ENCODE results near the gene FAM168B.

Gene FAM168B

GRCh38 chr2:131014141-131014540 lies 79.1 kb downstream of the FAM168B start:
- no peak overlapping the region for H3K4me3 ChIP-seq (ENCODE audit: low read depth, low read length, poor library complexity, severe bottlenecking)
- no peaks in the 10 kb centered on the region for H3K4me1 ChIP-seq (ENCODE audit: insufficient read depth, low read length, severe bottlenecking)
- no peaks in the 10 kb centered on the region for H3K79me2 ChIP-seq (ENCODE audit: insufficient read depth, low read length)
- H4K20me1 ChIP-seq (ENCODE audit: insufficient read depth, low read length), result no peaks in the 10 kb centered on the region
- H3K9ac ChIP-seq (ENCODE audit: low read length), result no peak overlapping the region
- TF ChIP-seq, protein P1, sequence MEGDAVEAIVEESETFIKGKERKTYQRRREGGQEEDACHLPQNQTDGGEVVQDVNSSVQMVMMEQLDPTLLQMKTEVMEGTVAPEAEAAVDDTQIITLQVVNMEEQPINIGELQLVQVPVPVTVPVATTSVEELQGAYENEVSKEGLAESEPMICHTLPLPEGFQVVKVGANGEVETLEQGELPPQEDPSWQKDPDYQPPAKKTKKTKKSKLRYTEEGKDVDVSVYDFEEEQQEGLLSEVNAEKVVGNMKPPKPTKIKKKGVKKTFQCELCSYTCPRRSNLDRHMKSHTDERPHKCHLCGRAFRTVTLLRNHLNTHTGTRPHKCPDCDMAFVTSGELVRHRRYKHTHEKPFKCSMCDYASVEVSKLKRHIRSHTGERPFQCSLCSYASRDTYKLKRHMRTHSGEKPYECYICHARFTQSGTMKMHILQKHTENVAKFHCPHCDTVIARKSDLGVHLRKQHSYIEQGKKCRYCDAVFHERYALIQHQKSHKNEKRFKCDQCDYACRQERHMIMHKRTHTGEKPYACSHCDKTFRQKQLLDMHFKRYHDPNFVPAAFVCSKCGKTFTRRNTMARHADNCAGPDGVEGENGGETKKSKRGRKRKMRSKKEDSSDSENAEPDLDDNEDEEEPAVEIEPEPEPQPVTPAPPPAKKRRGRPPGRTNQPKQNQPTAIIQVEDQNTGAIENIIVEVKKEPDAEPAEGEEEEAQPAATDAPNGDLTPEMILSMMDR (IDR thresholded peaks at IDR 0.05; ENCODE audit: low read length), result no peak
- no peak for TF ChIP-seq EZH2 (IDR thresholded peaks at IDR 0.05; ENCODE audit: borderline replicate concordance, low read length)
- no peaks in the 10 kb centered on the region for H3K36me3 ChIP-seq (ENCODE audit: insufficient read depth, low read length)
- no peaks in the 10 kb centered on the region for H3K9me2 ChIP-seq (ENCODE audit: low read depth, low read length)
- no peak overlapping the region for H3K4me2 ChIP-seq (ENCODE audit: low read length)
- H2AFZ ChIP-seq (ENCODE audit: low read length), result no peak overlapping the region
- no peaks in the 10 kb centered on the region for H3K27me3 ChIP-seq (ENCODE audit: insufficient read depth, low read length)
- no peaks in the 10 kb centered on the region for H3K9me3 ChIP-seq (ENCODE audit: low read length)
- H3K27ac ChIP-seq (ENCODE audit: low read depth, low read length, poor library complexity, severe bottlenecking), result no peak overlapping the region
- H3F3A ChIP-seq (ENCODE audit: insufficient read depth, low read length), result no peaks in the 10 kb centered on the region

- Histone ChIP-seq H3F3A (ENCODE audit: insufficient read depth, low read length) (no peaks in the 10 kb centered on the region), H3K4me1 (ENCODE audit: insufficient read depth, low read length, severe bottlenecking) (no peaks in the 10 kb centered on the region), H3K4me3 (ENCODE audit: low read depth, low read length, poor library complexity, severe bottlenecking) (no peak overlapping the region), H3K27ac (ENCODE audit: low read depth, low read length, poor library complexity, severe bottlenecking) (no peak overlapping the region), H3K9me3 (ENCODE audit: low read length) (no peaks in the 10 kb centered on the region), H3K9ac (ENCODE audit: low read length) (no peak overlapping the region), H3K36me3 (ENCODE audit: insufficient read depth, low read length) (no peaks in the 10 kb centered on the region), H2AFZ (ENCODE audit: low read length) (no peak overlapping the region), H3K9me2 (ENCODE audit: low read depth, low read length) (no peaks in the 10 kb centered on the region), H4K20me1 (ENCODE audit: insufficient read depth, low read length) (no peaks in the 10 kb centered on the region), H3K27me3 (ENCODE audit: insufficient read depth, low read length) (no peaks in the 10 kb centered on the region), H3K79me2 (ENCODE audit: insufficient read depth, low read length) (no peaks in the 10 kb centered on the region), H3K4me2 (ENCODE audit: low read length) (no peak overlapping the region)
- TF ChIP-seq, protein P1 (IDR thresholded peaks at IDR 0.05; ENCODE audit: low read length), result no peak
- no peak for TF ChIP-seq EZH2 (IDR thresholded peaks at IDR 0.05; ENCODE audit: borderline replicate concordance, low read length)
Observed at GRCh38 chr2:131011486-131011885, 81.8 kb downstream of the FAM168B start.

GRCh38 chr2:131010566-131010965 lies 82.7 kb downstream of the FAM168B start:
- no peaks in the 10 kb centered on the region for H3K79me2 ChIP-seq (ENCODE audit: insufficient read depth, low read length)
- TF ChIP-seq, protein P1 (IDR thresholded peaks at IDR 0.05; ENCODE audit: low read length), result no peak
- TF ChIP-seq EZH2 (IDR thresholded peaks at IDR 0.05; ENCODE audit: borderline replicate concordance, low read length), result no peak
- H3K4me1 ChIP-seq (ENCODE audit: insufficient read depth, low read length, severe bottlenecking), result no peaks in the 10 kb centered on the region
- H4K20me1 ChIP-seq (ENCODE audit: insufficient read depth, low read length), result no peaks in the 10 kb centered on the region
- H3K27me3 ChIP-seq (ENCODE audit: insufficient read depth, low read length), result no peaks in the 10 kb centered on the region
- no peaks in the 10 kb centered on the region for H3K9me2 ChIP-seq (ENCODE audit: low read depth, low read length)
- no peak overlapping the region for H3K4me2 ChIP-seq (ENCODE audit: low read length)
- H3K4me3 ChIP-seq (ENCODE audit: low read depth, low read length, poor library complexity, severe bottlenecking), result no peak overlapping the region
- H3F3A ChIP-seq (ENCODE audit: insufficient read depth, low read length), result no peaks in the 10 kb centered on the region
- no peak overlapping the region for H3K9ac ChIP-seq (ENCODE audit: low read length)
- H3K36me3 ChIP-seq (ENCODE audit: insufficient read depth, low read length), result no peaks in the 10 kb centered on the region
- H3K27ac ChIP-seq (ENCODE audit: low read depth, low read length, poor library complexity, severe bottlenecking), result no peak overlapping the region
- H2AFZ ChIP-seq (ENCODE audit: low read length), result no peak overlapping the region
- no peaks in the 10 kb centered on the region for H3K9me3 ChIP-seq (ENCODE audit: low read length)
